SK-N-MC (cell line): ENCODE measurements around the gene C1QL1.

Experiments
- EZH2 ChIP-seq: fragments of 200-600 bp; sonication (generic); IDR thresholded peaks from one replicate; pipeline ENCODE4 v1.6.1; 2017; ENCODE audit warnings: antibody characterized with exemption
- FOXP2 ChIP-seq: optimal IDR thresholded peaks from 2 replicates; pipeline ENCODE3; 2011; ENCODE audit warnings: mild to moderate bottlenecking, moderate library complexity; ENCODE audit not compliant: insufficient read depth; ENCODE audit errors: extremely low read length, control extremely low read depth
- POLR2AphosphoS5 ChIP-seq: IDR thresholded peaks from 2 replicates; pipeline ENCODE4 v1.6.1; 2012; ENCODE audit warnings: mild to moderate bottlenecking, low read depth, low read length, borderline replicate concordance

GRCh38 chr17:44935116-44935515 is 33.0 kb downstream of the C1QL1 start:
- TF ChIP-seq EZH2 (no peak), POLR2AphosphoS5 (no peak), FOXP2 (no peak)
